ENCODE data around the gene KIF1A. TPM values are rescaled to one million over a fixed set of nuclear protein-coding genes. Genes with fewer than 3 reads are reported as not detected.
"Not testable (repeated sequence)": the region's sequence is repeated elsewhere in the genome, so short reads cannot be mapped to it uniquely, and the experiment has no call there.

The KIF1A gene
- total RNA-seq, 1 experiment from 2014 or later = not detected

GRCh38 chr2:240704651-240705050, 115.4 kb downstream of the KIF1A start:
- Histone ChIP-seq H3K27me3 (no peaks in the 10 kb centered on the region), H3K9me3 (no peaks in the 10 kb centered on the region)

GRCh38 chr2:240703417-240704341, 116.3 kb downstream of the KIF1A start:
- no peaks in the 10 kb centered on the region for H3K9me3 ChIP-seq
- peak; percentile 24 for DNase-seq
- no peaks in the 10 kb centered on the region for H3K36me3 ChIP-seq
- H3K4me3 ChIP-seq = no peak overlapping the region
- no peaks in the 10 kb centered on the region for H3K27me3 ChIP-seq

More at GRCh38 chr2:240704651-240705050, 115.4 kb downstream of the KIF1A start:
- no peak overlapping the region for H3K4me3 ChIP-seq
- no peaks in the 10 kb centered on the region for H3K36me3 ChIP-seq
- no peak for DNase-seq

- H3K36me3 ChIP-seq = no peaks in the 10 kb centered on the region
- no peak for DNase-seq
- H3K27me3 ChIP-seq = no peaks in the 10 kb centered on the region
- H3K4me3 ChIP-seq = no peak overlapping the region
- H3K9me3 ChIP-seq = no peaks in the 10 kb centered on the region
These were observed 117.4 kb downstream of the KIF1A start for GRCh38 chr2:240702640-240703011.

GRCh38 chr2:240701736-240702639, 118.0 kb downstream of the KIF1A start:
- DNase-seq = no peak
- Histone ChIP-seq H3K27me3 (no peaks in the 10 kb centered on the region), H3K4me3 (no peak overlapping the region), H3K36me3 (no peaks in the 10 kb centered on the region), H3K9me3 (no peaks in the 10 kb centered on the region)

- Histone ChIP-seq H3K9me3 (no peaks in the 10 kb centered on the region), H3K36me3 (no peaks in the 10 kb centered on the region), H3K27me3 (no peaks in the 10 kb centered on the region), H3K4me3 (no peak overlapping the region)
- DNase-seq = no peak
These were observed 118.8 kb downstream of the KIF1A start for GRCh38 chr2:240701091-240701735.

GRCh38 chr2:240700616-240701015, 119.4 kb downstream of the KIF1A start:
- DNase-seq, H3K4me3 ChIP-seq, H3K36me3 ChIP-seq, H3K27me3 ChIP-seq, H3K9me3 ChIP-seq: not testable (repeated sequence)

GRCh38 chr2:240699835-240700234, 120.2 kb downstream of the KIF1A start:
- not testable (repeated sequence) for DNase-seq, H3K36me3 ChIP-seq, H3K4me3 ChIP-seq, H3K9me3 ChIP-seq, H3K27me3 ChIP-seq

GRCh38 chr2:240698852-240699561, 121.0 kb downstream of the KIF1A start:
- H3K36me3 ChIP-seq, H3K27me3 ChIP-seq, DNase-seq, H3K4me3 ChIP-seq, H3K9me3 ChIP-seq: not testable (repeated sequence)

- H3K9me3 ChIP-seq, H3K36me3 ChIP-seq, H3K4me3 ChIP-seq, H3K27me3 ChIP-seq, DNase-seq: not testable (repeated sequence)
These were observed 123.5 kb downstream of the KIF1A start for GRCh38 chr2:240696469-240696868.

GRCh38 chr2:240695593-240695992, 124.4 kb downstream of the KIF1A start:
- not testable (repeated sequence) for H3K9me3 ChIP-seq, H3K27me3 ChIP-seq, H3K4me3 ChIP-seq, DNase-seq, H3K36me3 ChIP-seq

- not testable (repeated sequence) for DNase-seq, H3K4me3 ChIP-seq, H3K27me3 ChIP-seq, H3K9me3 ChIP-seq, H3K36me3 ChIP-seq
These were observed 125.7 kb downstream of the KIF1A start for GRCh38 chr2:240694304-240694703.

- not testable (repeated sequence) for DNase-seq, H3K27me3 ChIP-seq, H3K9me3 ChIP-seq, H3K4me3 ChIP-seq, H3K36me3 ChIP-seq
These were observed 127.1 kb downstream of the KIF1A start for GRCh38 chr2:240692583-240693561.

- not testable (repeated sequence) for DNase-seq, H3K9me3 ChIP-seq, H3K4me3 ChIP-seq, H3K36me3 ChIP-seq, H3K27me3 ChIP-seq
These were observed 128.2 kb downstream of the KIF1A start, which contains the start of gene AQP12A for GRCh38 chr2:240691631-240692420. Gene AQP12A, plus strand, starts transcription at chr2:240691866. Its CDS starts 48 bp downstream, at chr2:240691914.

GRCh38 chr2:240691075-240691427, 129.0 kb downstream of the KIF1A start:
- not testable (repeated sequence) for H3K36me3 ChIP-seq, H3K9me3 ChIP-seq, H3K4me3 ChIP-seq, DNase-seq, H3K27me3 ChIP-seq

Measured in MG63 (cell line).